Activated gamma-delta T cell treated with anti-CD3 and anti-CD28 coated beads, Interleukin-2, amount 50 U/mL, for 16 hours (primary cell): Measurements from ENCODE around the gene SMCO2.
"Not testable (repeated sequence)": the region's sequence is repeated elsewhere in the genome, so short reads cannot be mapped to it uniquely, and the experiment has no call there.

Experiments
- DNase-seq: peaks from one replicate; pipeline ENCODE4 v3.0.0-alpha.2; 2020; ENCODE audit warnings: low read depth

Gene SMCO2

GRCh38 chr12:27527512-27527911 lies 81.0 kb downstream of the SMCO2 start:
- no peak for DNase-seq

GRCh38 chr12:27528788-27529187 lies 82.3 kb downstream of the SMCO2 start:
- no peak for DNase-seq

DNA sequence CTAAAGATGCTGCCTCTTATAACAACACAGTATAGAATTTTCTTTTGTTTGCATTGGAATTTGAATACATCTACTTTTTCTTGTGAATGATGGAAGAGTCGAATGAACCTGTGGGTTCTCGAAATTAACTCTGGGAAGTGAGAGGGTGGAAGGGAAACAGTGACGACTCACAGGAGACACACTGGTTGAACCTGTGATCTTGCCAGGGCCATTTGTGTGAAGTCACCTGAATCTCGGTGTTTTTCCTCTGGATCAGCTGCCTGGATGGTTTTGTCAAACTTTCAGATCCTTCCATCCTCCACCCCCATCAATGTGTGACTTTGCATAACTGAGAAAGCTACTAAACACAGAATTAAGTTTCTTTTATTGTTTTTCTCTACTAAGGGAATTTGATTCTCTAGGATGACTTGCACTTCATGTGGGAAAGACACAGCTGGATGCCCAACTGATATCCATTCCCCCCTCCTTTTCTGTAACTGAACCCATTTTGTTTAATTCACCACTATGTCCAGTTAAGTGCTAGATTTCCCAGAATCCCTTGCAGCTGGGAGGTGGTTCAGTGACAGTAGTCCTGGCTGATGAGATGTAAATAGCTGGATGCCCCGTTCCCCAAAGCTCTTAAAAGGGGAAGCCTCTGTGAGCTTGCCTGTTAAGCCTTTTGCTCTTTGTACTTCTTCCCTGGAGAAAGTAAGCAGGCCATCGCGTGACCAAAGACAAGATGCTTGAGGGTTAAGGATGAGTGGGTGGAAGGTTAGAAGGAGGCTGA lies 83.8 kb downstream of the SMCO2 start:
- no peak for DNase-seq

- DNase-seq = no peak
These were observed 85.4 kb downstream of the SMCO2 start for GRCh38 chr12:27531896-27532295.

DNA sequence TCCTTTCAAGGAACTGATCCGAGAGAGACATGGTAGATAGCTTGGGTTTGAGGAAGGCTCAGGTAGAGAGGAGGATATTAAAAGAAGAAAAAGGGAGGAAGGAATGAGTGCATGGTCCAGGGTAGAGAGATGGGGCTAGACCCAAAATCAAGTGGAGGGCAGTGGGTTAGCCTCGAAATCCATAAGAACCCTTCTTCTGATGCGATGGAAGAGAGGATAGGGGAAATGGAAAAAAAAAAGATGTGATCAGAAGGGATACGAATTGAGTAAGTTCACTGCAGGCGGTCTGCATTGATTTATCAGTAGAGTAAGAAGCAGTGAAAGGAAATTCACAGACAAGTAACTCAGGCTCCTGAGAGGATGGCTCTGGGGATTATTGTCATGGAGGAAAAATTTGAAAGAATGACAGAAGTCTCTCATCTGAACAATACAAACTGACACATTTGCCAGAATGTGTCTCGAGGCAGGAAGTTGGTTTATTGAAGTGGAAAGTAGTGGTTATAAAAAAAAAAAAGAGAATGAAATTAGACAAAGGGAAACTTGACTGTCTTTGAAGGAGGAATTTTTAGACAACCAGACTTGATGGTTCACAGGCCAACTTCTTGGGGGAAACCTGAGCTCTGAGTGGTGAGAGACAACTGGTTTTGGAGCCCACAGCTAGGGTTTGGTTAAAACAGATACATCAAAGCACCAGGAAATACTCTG lies 87.7 kb downstream of the SMCO2 start:
- no peak for DNase-seq

GRCh38 chr12:27534765-27535161 lies 88.2 kb downstream of the SMCO2 start:
- no peak for DNase-seq

- no peak for DNase-seq
These were observed 88.8 kb downstream of the SMCO2 start for GRCh38 chr12:27535318-27535717.

GRCh38 chr12:27537855-27538675 lies 91.5 kb downstream of the SMCO2 start:
- no peak for DNase-seq

- no peak for DNase-seq
These were observed 92.7 kb downstream of the SMCO2 start for GRCh38 chr12:27539191-27539631.

DNA sequence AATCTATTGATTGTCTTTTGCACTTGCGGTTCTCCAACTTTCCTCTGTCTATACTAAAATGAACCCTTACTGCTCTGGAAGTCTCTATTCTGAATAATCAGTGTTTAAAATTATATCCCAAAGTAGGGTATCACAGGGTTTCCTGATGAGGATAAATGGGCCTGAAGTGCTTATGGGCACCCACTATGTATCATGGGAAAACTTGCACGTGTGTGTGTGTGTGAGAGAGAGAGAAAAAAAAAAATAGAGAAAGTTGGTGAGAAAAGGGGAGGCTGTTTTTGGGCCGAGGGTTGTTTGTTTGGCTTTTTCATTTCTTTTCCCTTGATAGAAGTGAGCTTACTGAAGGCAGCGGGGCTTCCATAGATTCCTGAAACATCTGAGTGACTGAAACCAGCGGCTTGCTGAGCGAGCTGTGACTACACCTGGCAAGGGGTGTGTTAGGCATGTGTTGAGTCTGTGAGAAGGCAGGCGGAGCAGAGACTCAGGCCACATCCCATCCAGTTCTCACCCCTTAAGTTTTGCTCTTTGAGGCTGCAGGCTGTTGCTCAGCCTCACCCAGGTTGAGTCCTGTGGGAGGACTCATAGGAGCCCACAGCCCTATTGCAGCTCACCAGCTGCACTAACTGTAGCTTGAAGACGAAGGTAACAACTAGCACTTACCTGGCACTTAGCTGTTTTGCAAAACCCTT lies 94.6 kb downstream of the SMCO2 start:
- no peak for DNase-seq

DNA sequence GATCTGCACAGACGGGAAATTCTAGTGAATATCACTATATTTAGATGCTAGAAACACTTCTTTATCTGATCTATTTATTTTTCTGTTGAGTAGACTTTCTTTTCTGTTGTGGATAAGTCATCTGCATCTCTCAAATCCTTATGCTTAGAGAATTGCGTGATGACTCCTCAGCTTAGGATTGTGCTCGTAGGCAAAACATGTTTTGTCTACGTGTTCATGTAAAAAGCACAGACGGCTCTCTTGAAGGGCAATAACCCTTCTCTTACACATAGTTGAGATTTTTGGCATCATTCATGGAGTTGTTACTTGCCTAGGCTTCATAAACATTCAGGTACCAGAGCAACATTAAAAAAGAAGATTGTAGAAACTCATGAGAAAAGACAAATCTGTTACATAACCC lies 96.1 kb downstream of the SMCO2 start:
- no peak for DNase-seq

GRCh38 chr12:27544858-27545257 lies 98.3 kb downstream of the SMCO2 start:
- DNase-seq = not testable (repeated sequence)

- DNase-seq = no peak
These were observed 99.1 kb downstream of the SMCO2 start for GRCh38 chr12:27545665-27546064.

DNA sequence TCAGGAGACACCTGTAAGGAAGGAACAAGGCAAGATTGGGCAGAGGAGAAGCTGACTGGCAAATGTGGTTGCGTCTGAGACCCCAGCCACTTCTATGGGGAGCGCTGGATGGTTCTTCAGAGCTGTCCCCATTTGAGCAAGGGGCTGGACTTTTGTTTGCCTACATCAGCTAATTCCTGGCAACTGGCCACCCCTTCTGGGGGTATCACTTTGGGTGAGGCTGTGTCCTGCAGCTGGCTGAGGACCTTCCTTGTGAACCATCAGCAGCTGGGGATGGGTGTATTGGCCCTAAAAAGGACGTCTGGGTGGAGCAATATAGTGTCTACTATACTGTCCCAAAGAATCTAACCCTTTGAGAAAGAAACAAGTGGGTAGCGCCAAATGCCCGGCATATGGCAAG lies 101.1 kb downstream of the SMCO2 start:
- DNase-seq = no peak

GRCh38 chr12:27548301-27549199 lies 102.0 kb downstream of the SMCO2 start:
- no peak for DNase-seq

DNA sequence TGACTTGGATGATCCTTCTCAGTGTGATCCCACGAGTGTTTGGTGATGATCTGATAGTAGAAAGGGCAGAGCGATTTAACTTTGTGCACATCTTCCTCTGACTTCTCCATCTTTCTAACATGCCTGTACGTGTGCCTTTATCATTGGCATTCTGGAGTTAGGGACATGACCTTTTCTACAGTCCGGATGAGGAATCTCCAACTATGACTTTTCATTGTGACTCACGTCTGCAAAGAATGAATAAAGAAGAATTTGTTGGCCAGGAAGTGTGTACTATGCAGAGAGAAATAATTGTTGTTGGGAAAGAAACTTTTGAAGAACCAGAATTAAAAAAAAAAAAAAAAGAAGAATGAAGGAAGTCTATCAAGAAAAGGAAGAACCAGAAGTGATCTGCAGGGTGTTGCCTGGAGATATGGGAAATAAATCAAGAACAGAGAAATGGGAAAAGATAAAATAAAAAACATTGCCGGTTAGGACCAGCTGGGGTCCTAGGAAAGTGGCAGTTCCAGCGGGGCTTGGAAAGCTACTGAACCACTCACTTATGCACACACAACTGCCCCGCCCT lies 102.8 kb downstream of the SMCO2 start:
- DNase-seq = no peak

GRCh38 chr12:27549801-27550652 lies 103.5 kb downstream of the SMCO2 start:
- no peak for DNase-seq

DNA sequence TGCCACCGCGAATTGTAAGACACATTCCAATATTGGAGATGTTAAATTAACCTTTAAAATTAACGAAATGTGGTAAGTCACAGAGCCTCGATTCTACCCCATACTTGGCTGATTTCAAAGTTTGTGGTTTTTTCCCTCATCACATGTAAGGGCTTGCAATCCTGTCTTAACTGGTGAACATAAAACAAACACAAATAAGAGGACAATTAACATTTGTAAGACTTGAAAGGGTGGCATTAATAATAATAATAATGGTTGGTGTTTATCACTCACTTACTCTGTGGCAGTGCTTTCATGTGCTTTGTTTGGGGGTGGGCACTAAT lies 104.1 kb downstream of the SMCO2 start:
- DNase-seq = no peak

DNA sequence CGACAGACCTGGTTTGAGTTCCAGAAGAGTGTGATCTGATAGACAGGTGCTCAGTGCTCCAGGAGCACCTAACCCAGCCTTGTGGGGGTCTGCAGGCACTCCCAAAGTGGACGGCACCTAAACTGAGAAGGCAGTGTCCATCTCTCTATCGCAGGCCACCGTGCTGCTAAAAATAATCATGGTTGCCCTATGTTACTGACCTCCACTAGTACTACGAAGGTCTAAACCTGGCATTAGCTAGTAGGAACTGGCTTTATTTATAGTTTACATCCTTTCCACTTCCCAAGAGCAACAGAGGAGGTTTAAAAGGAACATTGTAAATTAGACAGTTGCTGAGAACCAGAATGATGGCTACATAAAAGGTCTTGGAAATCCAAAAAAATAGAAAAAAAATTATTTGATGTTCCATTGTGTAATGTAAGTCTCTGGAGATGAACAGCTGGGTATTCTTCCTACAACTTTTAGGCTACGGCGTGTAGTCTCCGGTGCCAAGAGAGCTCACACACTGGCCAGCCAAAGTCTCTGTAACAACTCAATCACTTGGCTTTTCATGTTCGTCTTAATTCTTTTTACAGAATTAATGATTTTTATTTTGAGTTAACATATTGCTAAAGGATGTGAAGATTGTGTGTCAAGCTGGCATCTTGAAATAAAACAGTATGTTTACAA lies 104.8 kb downstream of the SMCO2 start:
- DNase-seq = no peak
